Retinal pigment epithelial cell (primary cell): ENCODE results near the gene RBP2.

Experiments
- DNase-seq: peaks from one replicate; pipeline ENCODE4 v3.0.0-alpha.2; 2010; ENCODE audit warnings: low read depth
- H3K4me3 ChIP-seq: 2 replicates; pipeline ENCODE4 v1.5.1; 2011; ENCODE audit warnings: mild to moderate bottlenecking, low read length, control low read depth, moderate library complexity
- TF ChIP-seq, protein P1 (sequence below): conservative IDR thresholded peaks from 2 replicates; pipeline ENCODE4 v1.5.1; 2011; ENCODE audit warnings: low read depth, low read length, control low read depth, inconsistent platforms

Gene RBP2

DNA sequence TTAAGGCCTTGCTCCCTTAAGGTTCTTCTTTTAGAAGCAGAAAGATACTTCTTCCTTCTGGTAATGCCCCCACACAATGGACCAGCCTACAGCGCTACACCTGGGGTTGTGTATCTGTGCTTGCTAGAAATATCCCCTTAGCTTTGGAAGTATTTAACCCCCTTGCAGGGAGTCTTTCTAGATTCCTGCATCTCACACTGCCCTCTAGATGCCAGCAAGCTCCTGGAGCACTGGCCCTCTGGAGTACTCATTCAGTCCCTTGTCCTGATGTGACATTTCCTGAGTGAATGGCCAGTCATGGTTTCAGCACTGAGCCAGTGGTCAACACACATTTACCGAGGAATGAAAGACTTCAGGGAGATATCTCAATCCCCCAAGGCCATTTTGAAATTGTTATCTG is 30.4 kb upstream of the RBP2 start:
- no peak for DNase-seq
- H3K4me3 ChIP-seq: no peak overlapping the region
- TF ChIP-seq, protein P1, sequence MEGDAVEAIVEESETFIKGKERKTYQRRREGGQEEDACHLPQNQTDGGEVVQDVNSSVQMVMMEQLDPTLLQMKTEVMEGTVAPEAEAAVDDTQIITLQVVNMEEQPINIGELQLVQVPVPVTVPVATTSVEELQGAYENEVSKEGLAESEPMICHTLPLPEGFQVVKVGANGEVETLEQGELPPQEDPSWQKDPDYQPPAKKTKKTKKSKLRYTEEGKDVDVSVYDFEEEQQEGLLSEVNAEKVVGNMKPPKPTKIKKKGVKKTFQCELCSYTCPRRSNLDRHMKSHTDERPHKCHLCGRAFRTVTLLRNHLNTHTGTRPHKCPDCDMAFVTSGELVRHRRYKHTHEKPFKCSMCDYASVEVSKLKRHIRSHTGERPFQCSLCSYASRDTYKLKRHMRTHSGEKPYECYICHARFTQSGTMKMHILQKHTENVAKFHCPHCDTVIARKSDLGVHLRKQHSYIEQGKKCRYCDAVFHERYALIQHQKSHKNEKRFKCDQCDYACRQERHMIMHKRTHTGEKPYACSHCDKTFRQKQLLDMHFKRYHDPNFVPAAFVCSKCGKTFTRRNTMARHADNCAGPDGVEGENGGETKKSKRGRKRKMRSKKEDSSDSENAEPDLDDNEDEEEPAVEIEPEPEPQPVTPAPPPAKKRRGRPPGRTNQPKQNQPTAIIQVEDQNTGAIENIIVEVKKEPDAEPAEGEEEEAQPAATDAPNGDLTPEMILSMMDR: peak; percentile 30

DNA sequence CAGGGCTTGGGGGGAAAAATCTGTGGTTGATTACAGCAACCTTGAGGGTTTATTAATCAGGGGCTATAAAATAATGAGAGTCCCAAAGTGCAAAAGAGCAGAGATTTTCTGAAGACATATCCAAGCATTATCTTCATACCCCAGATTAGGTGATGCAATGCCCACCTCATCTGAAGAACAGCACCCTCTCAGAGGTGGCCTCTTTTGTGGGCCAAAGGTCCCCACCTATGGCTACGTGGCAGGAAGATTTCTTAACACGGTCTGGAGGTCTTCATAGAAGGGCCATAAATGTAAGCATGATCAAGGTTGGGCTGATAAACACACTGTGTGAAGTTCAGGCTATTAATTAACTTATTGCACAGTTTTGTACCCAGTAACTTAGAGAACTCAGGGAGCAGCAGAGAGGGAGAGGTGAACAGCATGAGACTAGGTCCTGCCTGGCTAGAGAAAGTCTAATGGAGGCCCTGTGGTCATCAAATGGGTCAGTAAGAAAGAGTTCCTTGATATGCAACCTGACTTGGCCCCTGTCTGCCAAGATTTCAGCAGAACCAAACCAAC is 29.6 kb upstream of the RBP2 start:
- H3K4me3 ChIP-seq: no peak overlapping the region
- TF ChIP-seq, protein P1: no peak
- DNase-seq: no peak

DNA sequence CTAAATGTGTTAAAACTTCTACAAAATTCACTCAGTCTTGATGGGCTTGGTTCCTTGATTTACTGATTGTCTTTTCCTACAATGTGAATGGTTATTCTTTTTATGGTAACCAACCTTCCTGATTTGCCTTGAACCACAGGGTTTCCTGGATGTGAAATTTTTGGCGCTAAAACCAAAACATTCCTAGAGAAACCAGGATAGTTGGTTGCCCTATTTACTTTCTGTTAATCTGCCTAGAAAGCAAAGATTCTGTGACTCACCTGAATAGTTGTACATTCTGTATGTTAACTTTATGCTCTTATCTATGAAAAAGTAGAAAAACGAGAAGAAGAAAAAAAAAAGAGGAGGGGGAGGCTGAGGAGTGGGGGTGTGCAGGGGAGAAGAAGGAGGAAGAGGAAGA is 23.2 kb upstream of the RBP2 start:
- H3K4me3 ChIP-seq: no peak overlapping the region
- no peak for DNase-seq
- TF ChIP-seq, protein P1: no peak

DNA sequence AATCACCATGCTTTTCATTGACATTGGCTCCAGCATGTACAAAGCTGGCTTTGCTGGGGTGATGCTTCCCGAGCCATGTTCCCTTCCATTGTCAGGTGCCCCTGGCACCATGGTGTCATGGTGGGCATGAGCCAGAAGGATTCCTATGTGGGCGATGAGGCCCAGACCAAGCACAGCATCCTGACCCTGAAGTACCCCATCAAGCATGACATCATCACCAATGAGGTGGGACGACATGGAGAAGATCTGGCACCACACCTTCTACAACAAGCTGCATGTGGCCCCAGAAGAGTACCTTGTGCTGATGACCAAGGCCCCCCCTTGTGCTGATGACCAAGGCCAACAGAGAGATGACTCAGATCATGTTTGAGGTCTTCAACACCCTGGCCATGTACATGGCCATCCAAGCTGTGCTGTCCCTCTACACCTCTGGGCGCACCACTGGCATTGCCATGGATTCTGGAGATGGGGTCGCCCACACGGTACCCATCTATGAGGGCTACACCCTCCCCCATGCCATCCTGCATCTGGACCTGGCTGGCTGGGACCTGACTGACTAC is 17.6 kb upstream of the RBP2 start:
- no peak overlapping the region for H3K4me3 ChIP-seq
- TF ChIP-seq, protein P1: no peak
- no peak for DNase-seq

DNA sequence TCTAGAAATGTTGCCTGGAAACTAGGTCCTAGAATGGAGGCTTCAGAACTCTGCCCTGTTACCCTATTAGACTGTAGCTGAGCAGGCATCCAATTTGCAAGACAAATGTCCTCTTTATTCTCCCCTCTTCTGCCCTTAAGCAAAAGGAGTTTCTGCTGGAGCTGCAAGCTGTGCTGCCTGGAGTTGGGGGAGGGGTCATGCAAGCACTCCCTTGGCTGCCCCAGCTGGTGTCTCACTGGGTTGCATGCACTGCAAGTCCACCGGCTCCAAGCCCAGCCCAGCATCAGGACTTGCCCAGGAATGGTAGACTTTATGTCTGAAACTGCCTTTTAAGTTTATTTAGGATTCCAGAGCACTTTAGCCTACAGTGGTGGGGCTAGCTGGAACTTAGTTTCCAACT is 15.7 kb upstream of the RBP2 start:
- no peak overlapping the region for H3K4me3 ChIP-seq
- DNase-seq: no peak
- TF ChIP-seq, protein P1: no peak

DNA sequence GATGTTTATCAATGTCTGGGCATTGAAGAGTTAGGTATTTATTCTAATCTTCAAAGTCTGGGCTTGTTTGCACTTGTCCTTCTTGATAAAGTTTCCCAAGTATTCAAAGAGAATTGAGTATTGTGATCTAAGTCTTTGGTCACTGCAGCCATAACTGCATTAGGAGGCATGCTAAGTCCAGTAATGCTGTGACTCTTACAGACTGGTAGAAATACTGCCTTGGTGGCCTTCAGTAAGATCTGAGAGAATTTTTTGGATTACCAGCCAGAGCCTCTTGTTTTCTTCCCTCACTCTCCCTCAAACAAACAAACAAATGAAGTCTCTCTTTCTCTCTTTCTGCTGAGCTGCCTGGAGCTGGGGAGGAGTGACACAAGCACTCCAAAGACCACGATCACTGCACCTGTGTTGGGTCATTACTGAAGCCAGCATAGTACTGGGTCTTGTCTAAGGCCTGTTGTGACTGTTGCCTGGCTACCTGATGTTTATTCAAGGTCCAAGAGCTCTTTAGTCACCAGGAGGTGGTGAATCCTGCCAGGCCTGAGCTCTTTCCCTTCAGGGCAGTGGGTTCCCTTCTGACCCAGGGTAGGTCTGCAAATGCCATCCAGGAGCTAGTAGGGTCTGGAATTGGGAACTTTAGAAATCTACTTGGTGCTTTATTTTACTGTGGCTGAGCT is 14.8 kb upstream of the RBP2 start:
- TF ChIP-seq, protein P1: no peak
- H3K4me3 ChIP-seq: no peak overlapping the region
- DNase-seq: no peak

DNA sequence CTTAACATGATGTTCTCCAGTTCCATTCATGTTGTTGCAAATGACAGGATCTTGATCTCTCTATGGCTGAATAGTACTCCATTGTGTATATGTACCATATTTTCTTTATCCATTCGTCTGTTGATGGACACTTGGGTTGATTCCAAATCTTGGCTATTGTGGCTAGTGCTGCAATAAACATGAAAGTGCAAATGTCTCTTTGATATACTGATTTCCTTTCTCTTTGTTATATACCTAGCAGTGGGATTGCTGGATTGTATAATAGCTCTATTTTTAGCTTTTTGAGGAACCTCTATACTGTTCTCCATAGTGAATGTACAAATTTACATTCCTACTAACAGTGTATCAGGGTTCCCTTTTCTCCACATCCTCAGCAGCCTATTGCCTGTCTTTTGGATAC is 5.9 kb upstream of the RBP2 start:
- TF ChIP-seq, protein P1: no peak
- no peak for DNase-seq

More for the DNA sequence above, 5.9 kb upstream of the RBP2 start:
- H3K4me3 ChIP-seq: no peak overlapping the region
